Mesenteric fat pad (tissue), 1 donor: ENCODE measurements around the gene ENTPD1. TPM values are rescaled to one million over a fixed set of nuclear protein-coding genes. Genes with fewer than 3 reads are reported as not detected.
"Not testable (repeated sequence)": the region's sequence is repeated elsewhere in the genome, so short reads cannot be mapped to it uniquely, and the experiment has no call there.

ENCODE experiments used
- DNase-seq: peaks from one replicate; pipeline ENCODE4 v3.0.0-alpha.2; 2020; ENCODE audit warnings: low spot score
- total RNA-seq: library from RNA; stranded (reverse); fragmentation: NEBNext Ultra II Directional; extraction: Animal tissue kit (Norgen Biotek cat#: 25700); gene quantifications from one replicate; pipeline ENCODE4 v1.2.1, GENCODE V29; 2021
- donor health status: DM: yes; HTN: yes; CAD: no.

Gene ENTPD1
- total RNA-seq, 1 donor from 2014 or later = 25.4 TPM

- no peak for DNase-seq
Observed at GRCh38 chr10:95758351-95759025, 2.5 kb downstream of the ENTPD1 start.

DNA sequence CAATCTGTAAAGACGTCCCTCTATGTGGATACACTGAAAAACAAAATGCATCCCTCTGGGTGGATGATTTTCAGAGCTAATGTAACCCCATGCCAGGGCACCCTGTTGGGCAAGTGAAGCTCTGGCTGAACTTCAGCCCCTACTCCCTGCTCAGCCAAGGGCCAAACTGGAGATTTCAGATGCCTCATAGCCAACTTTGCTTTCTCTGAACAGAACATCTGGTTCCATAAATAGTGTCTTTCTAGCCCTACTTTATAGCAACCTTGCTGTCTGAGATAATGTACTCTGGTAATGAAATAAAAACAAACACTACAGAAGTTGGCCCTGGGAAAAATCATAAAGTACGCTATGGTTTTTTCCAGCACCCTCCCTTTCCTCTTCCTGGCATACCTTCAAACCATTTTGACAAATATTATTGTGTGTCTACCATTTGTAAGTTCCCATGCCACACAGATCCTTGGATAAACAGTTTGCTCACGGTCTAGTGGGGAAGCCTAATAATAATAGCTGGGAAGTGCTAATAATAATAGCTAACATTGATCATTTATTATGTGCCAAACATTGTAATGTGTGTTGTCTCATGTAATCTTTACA is 3.4 kb downstream of the ENTPD1 start:
- no peak for DNase-seq

DNA sequence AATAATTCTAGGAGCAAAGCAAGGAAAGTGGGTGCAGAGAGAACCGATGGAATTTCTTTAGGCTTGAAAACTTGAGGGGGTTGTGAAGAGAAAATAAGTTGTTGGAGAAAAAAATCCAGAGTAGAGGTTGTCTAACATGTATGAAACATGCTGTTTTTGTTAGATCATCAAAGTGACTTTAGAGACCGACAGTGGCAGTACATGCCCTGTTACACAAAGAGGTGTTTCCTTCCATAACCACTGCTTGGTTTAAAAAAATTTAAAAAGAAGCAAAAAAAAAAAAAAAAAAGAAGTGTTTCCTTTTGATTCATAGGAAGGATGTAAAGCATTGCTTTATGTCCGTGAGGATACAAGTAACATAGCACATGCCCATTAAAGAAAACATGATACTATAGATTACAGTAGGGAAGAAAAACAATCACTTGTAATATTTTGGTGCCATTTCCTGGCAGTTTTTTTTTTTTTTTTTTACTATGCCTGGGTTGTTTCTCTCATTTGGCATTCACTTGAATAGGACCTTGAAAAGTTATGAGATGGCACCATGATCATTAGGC is 6.1 kb downstream of the ENTPD1 start:
- no peak for DNase-seq

GRCh38 chr10:95767884-95768556 is 12.1 kb downstream of the ENTPD1 start:
- no peak for DNase-seq

DNA sequence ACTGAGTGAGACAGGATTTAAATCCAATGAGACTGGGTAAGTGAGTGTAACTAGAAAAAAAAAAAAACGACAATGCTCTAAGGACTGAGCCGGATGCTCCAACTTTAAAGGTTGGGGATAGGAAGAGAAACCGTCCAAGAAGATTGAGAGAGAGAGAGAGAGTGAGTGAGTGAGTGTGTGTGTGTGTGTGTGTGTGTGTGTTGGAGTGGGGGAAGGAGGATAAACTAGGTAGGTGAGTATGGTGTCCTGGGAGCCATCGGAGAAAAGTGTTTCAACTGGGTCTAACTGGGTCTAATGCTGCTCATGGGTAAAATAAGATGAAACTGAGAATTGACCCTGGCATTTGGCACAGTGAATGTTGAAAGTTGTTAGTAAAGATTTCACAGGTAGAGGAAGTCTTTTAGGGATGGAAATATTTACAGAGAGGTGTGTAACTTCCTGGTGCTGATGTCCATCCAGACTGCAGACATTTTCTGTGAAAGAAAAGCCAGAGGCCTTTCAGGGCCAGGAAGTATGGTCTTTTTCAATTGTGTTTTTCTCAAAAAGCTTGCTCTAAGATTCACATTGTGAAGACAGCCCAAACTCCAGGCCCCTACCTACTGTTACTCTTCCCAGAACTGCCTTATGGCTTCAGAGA is 14.2 kb downstream of the ENTPD1 start:
- no peak for DNase-seq

- not testable (repeated sequence) for DNase-seq
Observed at GRCh38 chr10:95773454-95773853, 17.5 kb downstream of the ENTPD1 start.

DNA sequence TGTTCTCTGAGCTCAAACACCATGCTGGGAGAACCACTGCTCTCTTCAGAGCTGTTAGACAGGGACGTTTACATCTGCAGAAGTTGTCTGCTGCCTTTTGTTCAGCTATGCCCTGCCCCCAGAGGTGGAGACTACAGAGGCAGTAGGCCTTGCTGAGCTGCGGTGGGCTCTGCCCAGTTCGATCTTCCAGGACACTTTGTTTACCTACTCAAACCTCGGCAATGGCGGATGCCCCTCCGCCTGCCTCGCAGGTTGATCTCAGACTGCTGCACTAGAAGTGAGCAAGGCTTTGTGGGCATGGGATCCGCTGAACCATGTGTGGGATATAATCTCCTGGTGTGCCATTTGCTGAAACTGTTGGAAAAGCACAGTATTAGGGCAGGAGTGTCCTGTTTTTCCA is 21.7 kb downstream of the ENTPD1 start:
- DNase-seq = not testable (repeated sequence)

- DNase-seq = no peak
Observed at GRCh38 chr10:95782318-95782717, 26.4 kb downstream of the ENTPD1 start.

DNA sequence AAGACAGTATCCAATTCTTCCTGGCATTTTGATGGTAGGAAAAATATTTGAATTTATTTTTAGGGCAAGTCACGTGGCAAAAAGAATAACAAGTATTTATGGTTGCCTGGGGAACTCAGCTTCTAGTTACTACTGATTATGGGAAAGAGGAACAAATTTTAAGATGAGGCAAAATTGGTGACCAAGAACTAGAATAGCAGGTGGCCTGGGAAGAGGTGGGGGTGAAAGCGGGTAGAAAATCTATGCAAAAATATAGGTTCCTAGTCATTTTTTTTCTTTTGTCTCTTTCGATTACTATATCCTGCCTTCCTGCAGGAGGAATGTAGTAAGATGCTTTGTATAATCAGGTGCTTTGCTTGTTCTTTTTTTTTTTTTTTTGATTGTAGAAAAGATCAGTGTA is 27.8 kb downstream of the ENTPD1 start:
- DNase-seq = no peak

- DNase-seq = no peak
Observed at GRCh38 chr10:95784279-95784913, 28.4 kb downstream of the ENTPD1 start.

- DNase-seq = no peak
Observed at GRCh38 chr10:95785317-95785716, 29.4 kb downstream of the ENTPD1 start.

GRCh38 chr10:95785942-95786669 is 30.1 kb downstream of the ENTPD1 start:
- DNase-seq = no peak

DNA sequence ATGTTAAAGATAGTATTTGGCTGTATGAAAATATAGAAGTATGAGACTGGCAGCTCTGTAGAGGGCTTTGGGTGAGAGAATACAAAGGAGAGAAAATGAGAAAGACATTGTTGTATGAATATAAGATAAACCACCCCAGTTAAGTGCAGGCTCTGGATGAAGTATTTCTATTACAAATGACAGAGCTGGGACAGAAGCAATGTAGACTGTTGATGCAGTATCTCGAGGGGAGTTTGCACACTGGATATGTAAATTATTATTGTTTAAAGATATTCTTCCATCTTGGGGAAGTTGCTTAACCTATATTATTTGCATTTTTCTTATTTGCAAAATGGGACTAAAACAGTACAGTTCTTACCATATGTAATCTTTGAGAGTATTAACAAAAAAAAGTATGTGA is 31.5 kb downstream of the ENTPD1 start:
- no peak for DNase-seq

- DNase-seq = no peak
Observed at GRCh38 chr10:95788830-95789229, 32.9 kb downstream of the ENTPD1 start.

- no peak for DNase-seq
Observed at GRCh38 chr10:95789902-95790301, 33.9 kb downstream of the ENTPD1 start.

DNA sequence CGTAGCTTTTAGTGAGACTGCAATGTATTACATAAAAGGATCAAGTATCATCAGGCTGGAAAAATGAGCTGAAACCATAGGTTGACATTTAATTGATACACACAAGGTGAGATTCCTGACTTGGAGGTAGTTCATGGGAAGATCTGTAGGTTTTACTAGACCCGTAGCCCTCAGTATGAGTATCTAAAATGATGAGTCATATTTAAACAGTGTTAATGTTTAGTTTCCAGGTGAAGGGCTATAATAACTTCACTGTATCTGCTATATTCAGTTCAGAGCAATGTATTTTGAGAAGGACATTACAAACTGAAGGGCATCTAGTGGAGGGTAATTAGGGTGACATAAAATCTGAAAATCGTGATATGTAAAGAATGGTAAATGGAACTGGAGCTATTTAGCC is 35.0 kb downstream of the ENTPD1 start:
- DNase-seq = no peak

DNA sequence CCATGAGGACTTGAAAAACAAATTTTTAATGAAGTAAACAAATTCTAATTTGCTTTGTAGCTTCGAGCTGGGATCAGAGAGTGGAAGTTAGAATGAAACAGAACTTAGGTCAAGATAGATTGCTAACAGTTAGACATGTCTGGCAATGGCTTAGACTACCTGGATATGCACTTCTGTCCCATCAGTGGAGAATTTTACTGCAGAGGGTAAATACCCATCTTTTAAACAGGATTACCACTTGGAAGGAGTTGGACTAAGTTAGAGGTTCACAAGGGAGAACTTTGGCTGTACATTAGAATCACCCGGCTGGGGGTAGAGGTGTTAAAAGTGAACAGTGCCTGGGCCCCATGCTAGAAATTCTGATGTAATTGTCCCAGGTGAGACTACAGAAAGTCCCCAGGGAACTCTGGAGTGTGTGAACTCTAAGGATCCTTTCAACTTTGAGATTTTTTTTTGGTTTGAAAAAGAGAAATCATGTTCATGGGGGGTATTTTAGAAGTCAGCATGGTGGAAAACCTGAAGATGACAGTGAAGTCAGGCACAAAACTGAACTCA is 35.5 kb downstream of the ENTPD1 start:
- no peak for DNase-seq

GRCh38 chr10:95792211-95792780 is 36.3 kb downstream of the ENTPD1 start:
- DNase-seq = no peak

- no peak for DNase-seq
Observed at GRCh38 chr10:95792874-95793285, 36.9 kb downstream of the ENTPD1 start.
